GM23248 (cell line): Measurements from ENCODE around the gene UGDH. TPM values are rescaled to one million over a fixed set of nuclear protein-coding genes. Genes with fewer than 3 reads are reported as not detected.
"Not testable (repeated sequence)": the region's sequence is repeated elsewhere in the genome, so short reads cannot be mapped to it uniquely, and the experiment has no call there.

ENCODE experiments used
- DNase-seq: peaks from one replicate; pipeline ENCODE4 v3.0.0-alpha.2; 2015
- H2AFZ ChIP-seq: fragments of 200-600 bp; sonication (generic); 2 replicates; pipeline ENCODE4 v1.6.1; 2016; ENCODE audit warnings: antibody characterized with exemption
- H3F3A ChIP-seq: fragments of 200-600 bp; sonication (generic); 2 replicates; pipeline ENCODE4 v1.6.1; 2016; ENCODE audit warnings: mild to moderate bottlenecking, antibody characterized with exemption, mixed run types; ENCODE audit not compliant: insufficient read depth
- H3K27ac ChIP-seq: fragments of 200-600 bp; sonication (generic); 2 replicates; pipeline ENCODE4 v1.5.1; 2016; ENCODE audit warnings: mild to moderate bottlenecking
- H3K27me3 ChIP-seq: fragments of 200-600 bp; sonication (generic); replicated peaks from 2 replicates; pipeline ENCODE4 v1.6.1; 2016; ENCODE audit warnings: mild to moderate bottlenecking; ENCODE audit not compliant: insufficient read depth
- H3K36me3 ChIP-seq: fragments of 200-600 bp; sonication (generic); 2 replicates; pipeline ENCODE4 v1.6.1; 2016; ENCODE audit warnings: low read depth, mild to moderate bottlenecking
- H3K4me1 ChIP-seq: fragments of 200-600 bp; sonication (generic); 2 replicates; pipeline ENCODE4 v1.6.1; 2016; ENCODE audit warnings: mild to moderate bottlenecking; ENCODE audit not compliant: insufficient read depth
- H3K4me2 ChIP-seq: fragments of 200-600 bp; sonication (generic); one replicate; pipeline ENCODE4 v1.6.1; 2016; ENCODE audit warnings: mild to moderate bottlenecking; ENCODE audit not compliant: unreplicated experiment
- H3K4me3 ChIP-seq: fragments of 200-600 bp; sonication (generic); 2 replicates; pipeline ENCODE4 v1.5.1; 2016; ENCODE audit warnings: mild to moderate bottlenecking
- H3K79me2 ChIP-seq: fragments of 200-600 bp; sonication (generic); 2 replicates; pipeline ENCODE4 v1.6.1; 2016; ENCODE audit warnings: mild to moderate bottlenecking; ENCODE audit not compliant: insufficient read depth
- H3K9ac ChIP-seq: fragments of 200-600 bp; sonication (generic); 2 replicates; pipeline ENCODE4 v1.6.1; 2016; ENCODE audit warnings: mild to moderate bottlenecking
- H3K9me2 ChIP-seq: fragments of 200-600 bp; sonication (generic); 2 replicates; pipeline ENCODE4 v1.6.1; 2016; ENCODE audit warnings: mixed run types, mild to moderate bottlenecking, moderate library complexity; ENCODE audit not compliant: insufficient read depth
- H3K9me3 ChIP-seq: fragments of 200-600 bp; sonication (generic); one replicate; pipeline ENCODE4 v1.6.1; 2017; ENCODE audit warnings: low read depth
- H4K20me1 ChIP-seq: fragments of 200-600 bp; sonication (generic); 2 replicates; pipeline ENCODE4 v1.6.0; 2016; ENCODE audit not compliant: insufficient read depth
- EZH2 ChIP-seq: fragments of 200-600 bp; sonication (generic); IDR thresholded peaks from 2 replicates; pipeline ENCODE4 v1.6.1; 2018; ENCODE audit warnings: antibody characterized with exemption, mild to moderate bottlenecking; ENCODE audit not compliant: insufficient read depth, poor library complexity, severe bottlenecking
- EZH2phosphoT487 ChIP-seq: fragments of 200-600 bp; sonication (generic); IDR thresholded peaks from 2 replicates; pipeline ENCODE4 v1.6.1; 2018; ENCODE audit warnings: antibody characterized with exemption, moderate library complexity, mild to moderate bottlenecking, low read depth; ENCODE audit not compliant: insufficient read depth
- WGBS, 2 experiments: methylation state at CpG; one replicate each; pipeline ENCODE4 v1.1.6; 2015 to 2017; ENCODE audit warnings: low lambda C conversion rate in 2 of 2, low coverage in 1 of 2; ENCODE audit errors: missing lambda C conversion rate in 2 of 2; 5-methylcytosine and 5-hydroxymethylcytosine counted together
- in situ Hi-C: fragments of 300-500 bp; cut with MboI; formaldehyde crosslinking; loops from 2 replicates; pipeline ENCODE4 v1.15.0; 2020
- polyA plus RNA-seq: library from polyadenylated mRNA; unstranded; fragments of >200 nt; fragmentation: Nextera tagmentation; extraction: Ambion mirVana; gene quantifications from 2 replicates; pipeline ENCODE4 v1.2.1, GENCODE V29; 2016
- total RNA-seq: library from RNA; depleted of rRNA; stranded (reverse); fragments of >200 nt; shearing (Covaris generic); gene quantifications from 2 replicates; pipeline ENCODE4 v1.2.3, GENCODE V29; 2014

Gene UGDH
- total and polyA plus RNA-seq, 2 experiments from 2014 or later: 140 to 263 TPM

DNA sequence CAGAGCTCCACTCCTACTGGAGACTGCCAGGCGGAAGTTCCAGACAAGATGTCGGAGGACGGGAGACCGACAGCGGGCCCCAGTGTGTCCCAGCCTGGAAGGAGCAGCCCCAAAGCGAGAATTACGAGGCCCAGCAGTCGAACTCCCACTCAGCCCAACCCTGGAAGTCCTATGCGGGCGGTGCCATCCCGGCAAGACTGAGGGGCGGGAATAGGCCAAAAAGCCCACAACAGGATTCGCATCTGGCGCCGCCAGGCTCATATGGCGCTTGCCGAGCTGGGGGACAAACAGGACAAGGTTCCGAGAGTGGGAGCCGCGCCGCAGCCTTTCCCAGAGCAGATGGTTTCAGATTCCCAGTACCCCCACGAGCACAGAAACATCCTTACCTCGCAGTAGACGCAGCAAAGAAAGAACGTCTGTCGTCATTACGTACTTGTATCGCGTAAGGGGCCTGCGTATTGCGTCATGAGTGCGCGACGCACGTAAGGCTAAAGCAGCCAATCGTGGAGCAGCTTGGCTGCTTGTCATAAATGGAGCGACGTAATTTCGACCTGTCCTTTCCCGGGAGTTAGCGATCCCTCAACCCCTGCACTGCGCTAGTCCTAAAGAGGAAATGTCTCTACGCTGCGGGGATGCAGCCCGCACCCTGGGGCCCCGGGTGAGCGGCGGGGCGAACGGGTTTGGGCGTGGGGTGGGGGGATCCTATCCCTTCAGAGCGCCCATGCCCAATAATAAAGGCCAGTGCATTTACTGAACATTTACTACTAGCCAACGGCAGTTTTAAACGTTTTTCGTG lies 68.5 kb downstream of the UGDH start, which contains the start of the genes LIAS and RPL9:
TSS of gene LIAS (plus strand) at position 552 of the 796 bp plus-strand sequence. CDS start at position 614, 62 bp downstream.
TSS of gene RPL9 (minus strand) at position 418 of the 796 bp plus-strand sequence. CDS start 483 bp downstream, outside the sequence.
- H3K9ac ChIP-seq: peak within 1 kb of the TSS; percentile 98
- H3K27me3 ChIP-seq: no peaks in the 10 kb centered on the region
- peaks cover 22% of the 10 kb centered on the region for H4K20me1 ChIP-seq
- H3K36me3 ChIP-seq: peaks cover 44% of the 10 kb centered on the region
- in situ Hi-C loops: no loop called here
- H3K4me1 ChIP-seq: peaks cover 24% of the 10 kb centered on the region
- 1% methylated on average over 55 of the region's 55 CpGs for WGBS, 2 experiments
- no peak for TF ChIP-seq EZH2phosphoT487
- TF ChIP-seq EZH2: no peak
- peak within 1 kb of the TSS; percentile 98 for H3K4me2 ChIP-seq
- H2AFZ ChIP-seq: peak within 1 kb of the TSS; percentile 97
- peak within 1 kb of the TSS; percentile 90 for H3K27ac ChIP-seq
- peak within 1 kb of the TSS; percentile 92 for H3K4me3 ChIP-seq
- H3F3A ChIP-seq: peaks cover 58% of the 10 kb centered on the region
- peak; percentile 98 for DNase-seq
- H3K9me2 ChIP-seq: no peaks in the 10 kb centered on the region
- peaks cover 59% of the 10 kb centered on the region for H3K79me2 ChIP-seq
- no peaks in the 10 kb centered on the region for H3K9me3 ChIP-seq

DNA sequence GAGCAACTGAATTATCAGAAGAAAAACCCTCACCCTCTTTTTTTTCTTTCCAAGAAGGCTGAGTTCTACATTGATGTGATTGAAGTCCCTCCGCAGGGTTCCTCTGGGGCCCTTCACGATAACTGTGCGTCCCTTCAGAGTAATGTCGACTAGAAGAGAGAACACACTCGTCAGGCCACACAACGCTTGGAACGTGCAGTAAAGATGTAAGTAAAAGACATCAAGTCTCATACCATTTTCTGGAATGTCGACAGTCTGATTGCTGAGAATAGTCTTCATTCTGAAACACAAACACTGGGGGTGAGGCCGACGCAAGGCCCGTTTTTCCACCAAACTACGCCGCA lies 69.1 kb downstream of the UGDH start:
- peaks cover 64% of the 10 kb centered on the region for H3F3A ChIP-seq
- H3K9me2 ChIP-seq, in situ Hi-C loops, H3K27me3 ChIP-seq, DNase-seq, H3K9me3 ChIP-seq: not testable (repeated sequence)
- peak overlapping the region; percentile 90 for H3K27ac ChIP-seq
- peak overlapping the region; percentile 98 for H3K4me2 ChIP-seq
- peaks cover 22% of the 10 kb centered on the region for H4K20me1 ChIP-seq
- peaks cover 49% of the 10 kb centered on the region for H3K36me3 ChIP-seq
- peak overlapping the region; percentile 98 for H3K9ac ChIP-seq
- peak overlapping the region; percentile 59; the same call in 1 of the 2 replicates for H2AFZ ChIP-seq
- peak overlapping the region; percentile 92 for H3K4me3 ChIP-seq
- peaks cover 59% of the 10 kb centered on the region for H3K79me2 ChIP-seq
- peaks cover 24% of the 10 kb centered on the region for H3K4me1 ChIP-seq
- WGBS, 2 experiments: 0 to 2% methylated on average over 13 of the region's 13 CpGs

DNA sequence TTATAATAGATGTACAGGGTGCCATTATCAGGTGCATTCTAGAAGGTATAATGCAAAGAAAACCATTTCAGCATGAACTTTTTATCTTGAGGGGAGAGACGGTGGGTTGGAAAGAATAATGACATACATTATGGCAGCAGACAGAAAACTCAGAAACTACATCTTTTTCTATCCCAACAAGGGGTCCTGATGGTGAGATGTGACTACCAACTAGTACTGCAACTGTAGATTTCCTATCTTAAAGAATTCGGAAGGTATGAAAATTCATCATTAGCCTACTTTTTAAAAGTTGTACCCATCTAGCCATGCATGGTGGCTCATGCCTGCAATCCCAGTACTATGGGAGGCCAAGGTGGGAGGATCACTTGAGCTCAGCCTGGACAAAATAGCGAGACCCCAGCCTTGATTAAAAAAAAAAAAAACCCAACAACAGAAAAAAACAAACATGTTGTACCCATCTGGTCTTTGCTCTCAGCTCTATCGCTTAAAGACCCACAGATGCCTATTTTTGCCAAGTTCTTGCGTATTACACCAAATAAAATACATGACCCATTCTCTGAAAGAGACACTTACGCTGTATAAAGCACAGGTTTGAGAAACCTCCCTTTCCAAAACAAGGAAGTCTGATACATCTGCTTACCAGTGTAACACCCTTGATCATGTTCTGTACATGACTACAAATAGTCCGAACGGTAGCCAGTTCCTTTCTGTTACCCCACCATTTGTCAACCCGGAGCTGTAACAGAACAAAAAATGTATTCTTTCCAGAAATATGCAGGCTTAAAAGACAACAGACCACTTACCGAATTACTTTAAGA lies 70.1 kb downstream of the UGDH start:
- in situ Hi-C loops: no loop called here
- H3K79me2 ChIP-seq: peaks cover 53% of the 10 kb centered on the region
- DNase-seq: no peak
- H3K27ac ChIP-seq: peak overlapping the region; percentile 90
- peak overlapping the region; percentile 98 for H3K9ac ChIP-seq
- no peaks in the 10 kb centered on the region for H3K9me3 ChIP-seq
- H3K9me2 ChIP-seq: no peaks in the 10 kb centered on the region
- H3K27me3 ChIP-seq: no peaks in the 10 kb centered on the region
- 41 to 42% methylated on average over 10 of the region's 10 CpGs for WGBS, 2 experiments
- H3F3A ChIP-seq: peaks cover 74% of the 10 kb centered on the region
- peak overlapping the region; percentile 92 for H3K4me3 ChIP-seq
- peaks cover 22% of the 10 kb centered on the region for H4K20me1 ChIP-seq
- no peak overlapping the region for H2AFZ ChIP-seq
- peaks cover 24% of the 10 kb centered on the region for H3K4me1 ChIP-seq
- no peak for TF ChIP-seq EZH2phosphoT487
- no peak for TF ChIP-seq EZH2
- peak overlapping the region; percentile 98 for H3K4me2 ChIP-seq
- H3K36me3 ChIP-seq: peaks cover 59% of the 10 kb centered on the region

DNA sequence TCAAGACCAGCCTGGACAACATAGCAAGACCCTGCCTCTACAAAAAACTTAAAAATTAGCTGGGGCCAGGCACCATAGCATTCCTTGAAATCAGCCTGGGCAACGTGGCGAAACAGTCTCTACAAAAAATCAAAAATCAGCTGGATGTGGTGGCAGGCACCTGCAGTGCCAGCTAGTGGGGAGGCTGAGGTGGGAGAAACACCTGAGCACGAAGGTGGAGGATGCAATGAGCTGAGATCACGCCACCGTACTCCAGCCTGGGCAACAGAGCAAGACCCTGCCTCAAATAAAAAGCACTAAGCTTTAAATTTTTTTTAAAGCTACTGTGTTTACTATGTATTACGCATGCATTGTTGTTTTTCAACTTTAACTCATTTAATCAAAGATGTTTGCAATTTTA lies 71.8 kb downstream of the UGDH start:
- peaks cover 22% of the 10 kb centered on the region for H4K20me1 ChIP-seq
- H3K27me3 ChIP-seq: no peaks in the 10 kb centered on the region
- H3K79me2 ChIP-seq: peaks cover 43% of the 10 kb centered on the region
- no peak for TF ChIP-seq EZH2
- no peaks in the 10 kb centered on the region for H3K9me3 ChIP-seq
- peaks cover 24% of the 10 kb centered on the region for H3K4me1 ChIP-seq
- no peak for DNase-seq
- no peaks in the 10 kb centered on the region for H3K9me2 ChIP-seq
- H3K4me3 ChIP-seq: peak overlapping the region; percentile 92
- peaks cover 86% of the 10 kb centered on the region for H3F3A ChIP-seq
- peak overlapping the region; percentile 98; the same call in 1 of the 2 replicates for H3K9ac ChIP-seq
- H3K27ac ChIP-seq: no peak overlapping the region
- H3K4me2 ChIP-seq: peak overlapping the region; percentile 98
- in situ Hi-C loops: no loop called here
- peaks cover 76% of the 10 kb centered on the region for H3K36me3 ChIP-seq
- 78 to 87% methylated on average over 6 of the region's 6 CpGs for WGBS, 2 experiments
- H2AFZ ChIP-seq: no peak overlapping the region
